HG03159 (cell line): Measurements from ENCODE around the gene LMTK3.

Experiments used
- ATAC-seq: cut with Tn5 transposase; IDR thresholded peaks from one replicate; pipeline ENCODE4 v1.9.1; 2021; ENCODE audit warnings: mild to moderate bottlenecking, moderate library complexity; ENCODE audit not compliant: unreplicated experiment

Gene LMTK3

GRCh38 chr19:48509467-48510194, 2.0 kb downstream of the LMTK3 start:
- ATAC-seq, result no peak

DNA sequence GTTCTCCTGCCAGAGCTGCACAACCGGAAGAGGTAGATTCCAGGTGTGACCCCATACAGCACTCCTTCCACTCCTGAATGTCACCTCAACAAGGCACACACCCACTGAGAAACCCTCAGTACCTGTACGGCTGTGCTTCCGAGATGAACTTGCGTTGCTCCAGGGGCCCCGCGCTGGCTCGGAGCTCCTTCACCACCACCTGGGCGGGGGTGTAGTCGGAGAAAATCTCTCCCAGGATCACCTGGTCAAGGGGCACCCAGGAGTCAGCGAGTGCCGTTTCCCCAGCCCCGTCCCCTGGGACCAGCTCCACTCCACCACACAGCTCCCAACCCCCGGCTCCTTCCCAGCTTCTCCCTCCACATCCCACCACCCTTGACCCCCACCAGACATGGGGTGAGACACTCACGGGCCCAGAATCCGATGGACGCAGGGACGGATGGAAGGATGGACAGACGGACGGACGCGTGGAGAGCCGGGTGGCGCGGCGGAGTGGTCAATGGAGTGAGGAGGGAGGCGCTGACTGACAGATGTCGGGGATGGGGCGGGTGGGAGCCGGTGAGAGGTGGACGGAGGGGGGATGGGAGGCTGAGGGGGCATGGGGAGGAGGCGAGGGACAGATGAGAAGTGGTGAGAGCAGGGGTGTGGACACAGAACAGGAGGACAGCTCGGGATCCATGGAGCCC, 2.8 kb downstream of the LMTK3 start:
- ATAC-seq, result no peak

- ATAC-seq, result no peak
These were observed 3.7 kb downstream of the LMTK3 start for GRCh38 chr19:48507911-48508439.

- ATAC-seq, result no peak
These were observed 5.4 kb downstream of the LMTK3 start for GRCh38 chr19:48506138-48506733.

DNA sequence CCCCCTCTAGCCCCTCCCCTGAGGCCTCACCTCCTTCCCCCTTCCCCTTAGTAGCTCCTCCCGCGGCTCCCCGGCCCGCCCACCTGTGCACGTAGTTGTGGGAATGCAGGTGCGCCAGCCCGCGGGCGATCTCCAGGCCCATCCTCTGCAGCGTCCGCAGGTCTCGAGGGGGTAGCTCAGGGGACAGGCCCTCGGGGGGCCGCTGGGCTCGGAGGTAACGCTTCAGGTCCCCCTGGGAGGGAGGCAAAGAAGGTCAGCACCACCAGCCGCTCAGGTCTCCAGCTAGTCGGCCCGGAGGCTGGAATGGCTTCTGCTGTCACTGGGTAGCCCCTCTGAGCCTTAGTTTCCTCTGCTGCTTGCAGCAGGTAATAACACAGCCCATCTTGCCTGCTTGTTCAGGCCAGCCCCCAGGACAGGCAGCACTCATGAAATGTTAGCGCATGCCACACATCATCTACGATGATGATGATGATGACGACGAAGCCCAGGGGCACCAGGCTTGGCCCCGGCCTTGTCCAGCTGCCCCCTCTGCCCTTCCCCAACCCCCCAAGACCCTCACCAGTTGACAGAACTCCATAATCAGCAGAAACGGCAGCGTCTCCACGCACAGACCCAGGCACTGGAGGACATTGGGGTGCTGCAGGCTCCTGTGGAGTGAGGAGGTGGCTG, 9.2 kb downstream of the LMTK3 start:
- no peak for ATAC-seq

GRCh38 chr19:48501494-48502349, 9.9 kb downstream of the LMTK3 start:
- ATAC-seq, result peak; percentile 40

DNA sequence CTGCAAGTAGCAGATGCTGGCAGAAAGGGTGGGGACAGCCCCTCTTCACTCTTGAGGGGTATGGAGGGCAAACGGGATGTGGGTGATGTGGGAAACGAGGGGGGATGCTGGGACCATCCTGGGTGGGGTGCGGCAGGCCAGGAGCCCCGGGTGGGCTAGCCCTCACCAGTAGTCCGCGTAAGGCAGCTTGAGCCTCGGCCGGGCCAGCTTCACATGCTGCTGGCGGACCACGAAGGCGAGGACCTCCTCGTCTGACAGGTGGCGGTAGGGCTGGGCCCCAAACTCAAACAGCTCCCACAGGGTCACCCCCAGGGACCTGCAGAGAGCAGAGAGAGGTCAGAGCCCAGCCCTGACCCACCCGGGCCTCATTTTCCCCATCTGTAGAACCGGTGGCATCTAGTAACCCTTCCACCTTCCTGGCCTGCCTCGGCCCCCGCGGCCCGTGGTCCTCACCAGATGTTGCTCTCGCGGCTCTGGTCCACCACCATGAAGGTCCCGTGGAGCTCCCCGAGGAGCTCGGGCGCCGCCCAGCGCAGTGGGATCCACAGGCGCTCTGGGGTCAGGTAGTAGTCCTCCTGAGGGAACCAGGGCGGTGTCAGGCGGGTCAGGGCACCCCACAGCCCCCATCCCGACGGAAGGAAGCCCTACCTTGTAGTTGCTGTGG, 10.7 kb downstream of the LMTK3 start:
- no peak for ATAC-seq

DNA sequence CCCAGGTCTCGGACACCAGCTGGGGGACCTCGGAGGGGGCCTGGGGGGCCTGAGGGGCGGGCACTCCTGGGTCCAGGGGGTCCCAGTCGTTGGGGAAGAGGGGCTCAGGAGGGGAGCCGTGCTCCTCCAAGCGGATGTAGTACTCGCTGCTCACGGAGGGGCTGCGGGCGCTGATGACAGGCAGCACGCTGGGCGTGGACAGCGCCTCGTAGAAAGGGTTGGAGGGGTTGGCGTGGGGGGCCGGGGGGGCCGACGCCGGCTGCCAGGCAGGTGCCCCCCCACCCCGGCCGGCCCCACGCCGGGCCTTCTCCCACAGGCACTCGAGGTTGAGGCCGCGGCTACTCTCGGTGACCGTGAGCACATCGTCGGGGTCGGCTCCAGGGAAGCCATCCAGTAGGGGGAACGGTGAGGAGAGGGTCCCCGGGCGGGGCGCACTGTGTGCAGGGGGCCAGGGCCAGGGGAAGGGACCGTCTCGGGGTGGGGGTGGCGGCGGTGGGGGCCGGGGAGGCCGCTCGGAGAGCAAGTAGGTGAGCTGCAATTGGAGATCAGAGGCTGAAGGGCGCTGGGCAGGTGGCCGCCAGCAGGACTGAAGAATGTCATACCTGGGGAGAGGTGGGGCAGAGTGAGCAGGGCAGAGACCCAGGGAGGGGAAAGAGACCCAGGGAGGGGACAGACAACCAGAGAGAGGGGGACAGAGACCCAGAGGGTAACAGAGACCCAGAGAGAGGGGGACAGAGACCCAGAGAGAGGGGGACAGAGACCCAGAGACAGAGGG, 12.1 kb downstream of the LMTK3 start:
- ATAC-seq, result no peak

DNA sequence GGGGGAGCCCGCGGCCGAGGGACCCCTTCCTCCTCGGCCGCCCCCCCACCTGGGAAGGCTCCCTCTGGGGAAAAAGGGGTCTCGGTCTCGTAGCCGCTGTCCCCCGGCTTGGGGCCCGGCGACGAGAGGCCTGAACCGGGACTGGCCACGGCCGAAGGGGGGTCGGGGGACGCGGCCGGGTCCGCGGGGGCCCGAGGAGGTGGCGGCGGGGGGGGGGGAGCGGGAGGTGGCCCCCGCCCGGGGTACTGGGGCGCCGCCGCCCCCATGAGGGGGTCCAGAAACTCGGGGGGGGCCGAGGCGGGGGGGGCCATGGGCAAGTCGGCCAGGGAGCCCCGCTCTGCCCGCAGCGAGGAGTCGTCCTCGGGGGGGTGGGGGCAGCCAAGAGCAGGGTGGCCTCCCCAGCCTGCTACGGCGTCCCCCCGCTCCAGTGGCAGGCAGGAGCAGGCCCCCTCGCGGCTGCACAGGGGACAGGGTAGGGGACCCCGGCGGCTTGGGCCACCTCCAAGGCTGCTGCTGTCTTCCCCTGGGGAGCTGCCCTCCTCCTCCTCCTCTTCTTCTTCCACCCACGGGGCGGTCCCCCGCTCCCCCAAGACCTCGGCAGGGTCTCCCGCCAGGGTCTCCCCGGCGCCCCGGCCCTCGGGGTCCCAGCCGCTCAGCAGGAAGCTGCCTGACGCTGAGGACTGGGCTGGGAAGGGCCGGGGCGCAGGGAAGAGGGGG, 12.9 kb downstream of the LMTK3 start:
- ATAC-seq, result no peak

DNA sequence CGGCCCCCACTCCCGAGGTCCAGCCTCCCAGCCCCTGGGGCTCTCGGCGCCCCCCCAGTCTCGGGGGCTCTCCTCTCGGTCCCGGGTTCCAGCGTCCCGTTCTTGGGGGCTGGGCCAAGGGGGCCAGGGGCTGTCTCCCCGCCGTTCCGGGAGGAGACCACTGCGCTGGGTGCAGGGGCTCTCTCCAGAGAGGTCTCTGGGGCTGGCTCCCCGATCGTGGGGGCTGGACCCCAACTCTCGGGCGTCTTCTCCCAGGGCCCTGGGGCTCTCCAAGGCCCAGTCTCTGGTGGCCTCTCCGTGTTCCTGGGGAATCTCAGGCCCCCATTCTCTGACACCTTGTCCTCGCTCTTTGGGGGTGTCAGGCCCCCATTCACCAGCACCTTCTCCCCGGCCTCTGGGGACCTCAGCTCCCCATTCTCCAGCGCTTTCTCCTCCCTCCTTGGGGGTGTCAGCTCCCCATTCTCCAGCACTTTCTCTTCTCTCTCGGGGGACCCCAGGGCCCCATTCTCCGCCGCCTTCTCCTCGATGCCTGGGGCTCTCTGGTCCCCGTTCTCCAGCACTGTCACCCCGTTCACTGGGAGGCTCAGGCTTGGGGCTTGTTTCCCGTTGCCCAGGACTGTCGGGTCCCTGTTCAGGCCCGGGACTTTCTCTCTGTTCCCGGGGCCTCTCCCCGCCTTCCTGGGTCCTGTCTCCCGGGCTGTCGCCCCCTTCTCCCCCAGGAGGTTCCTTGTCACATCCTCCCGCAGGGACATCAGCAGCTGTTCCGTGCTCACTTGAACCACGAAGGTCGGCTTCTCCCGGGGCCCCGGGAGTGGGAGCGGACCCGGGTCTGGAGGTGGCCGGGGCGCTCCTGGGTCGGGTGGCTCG, 13.7 kb downstream of the LMTK3 start:
- no peak for ATAC-seq

DNA sequence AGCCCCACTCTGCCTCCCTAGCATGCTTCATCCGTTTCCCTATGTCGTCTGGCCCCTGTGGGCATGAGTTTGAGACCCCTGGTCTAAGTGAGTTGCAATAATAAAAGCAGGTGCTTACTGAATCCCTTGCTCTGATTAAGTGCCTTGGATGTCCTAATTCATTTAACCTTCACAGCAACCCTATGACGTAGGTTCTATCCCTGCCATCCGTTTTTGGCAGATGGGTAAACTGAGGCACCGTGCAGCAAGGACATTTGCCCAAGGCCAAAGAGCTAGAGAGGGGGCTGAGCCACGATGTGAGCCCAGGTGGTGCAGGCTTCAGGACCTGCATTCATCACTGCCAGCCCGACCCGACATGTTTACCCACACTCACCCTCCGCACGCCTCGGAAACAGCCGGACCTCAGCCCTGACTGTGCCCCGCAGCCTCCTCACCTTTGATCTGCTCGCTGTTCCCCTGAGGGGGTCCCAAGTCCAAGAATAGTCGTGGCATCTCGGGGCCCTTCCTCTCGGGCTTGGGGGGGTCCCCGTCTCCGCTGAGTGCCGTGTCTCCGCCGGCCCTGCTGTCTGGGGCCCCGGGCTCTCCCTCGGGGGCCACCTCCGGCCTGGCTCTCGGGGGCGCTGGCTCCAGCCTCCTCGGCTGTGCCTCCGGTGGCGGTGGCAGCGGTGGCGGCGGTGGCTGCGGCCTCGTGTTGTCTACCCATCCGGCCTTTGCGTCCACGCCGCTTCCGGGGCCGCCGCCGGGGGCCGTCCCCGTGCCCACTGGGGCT, 14.5 kb downstream of the LMTK3 start:
- ATAC-seq, result no peak

DNA sequence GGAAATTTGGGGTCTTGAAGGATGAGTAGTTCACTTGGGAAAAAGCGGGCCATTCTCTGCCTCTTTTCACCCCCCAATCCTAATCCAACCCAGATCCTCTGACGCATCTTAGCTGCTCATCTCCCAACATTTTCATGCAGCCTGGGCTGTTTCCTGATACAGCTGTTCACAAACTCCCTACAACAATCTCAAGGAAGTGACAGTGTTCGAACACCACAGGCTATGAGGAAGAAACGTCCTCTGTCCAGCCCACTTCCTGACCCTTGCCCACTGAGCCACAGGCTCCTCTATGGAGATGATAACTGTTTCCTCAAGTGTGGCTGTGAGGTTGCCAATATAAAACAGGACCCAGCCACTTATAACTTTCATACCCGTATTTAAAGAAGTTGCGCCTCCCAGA, 16.2 kb downstream of the LMTK3 start:
- ATAC-seq, result no peak

- ATAC-seq, result no peak
These were observed 17.8 kb downstream of the LMTK3 start for GRCh38 chr19:48493718-48494401.

- peak; percentile 58 for ATAC-seq
These were observed 18.5 kb downstream of the LMTK3 start for GRCh38 chr19:48492925-48493717.

DNA sequence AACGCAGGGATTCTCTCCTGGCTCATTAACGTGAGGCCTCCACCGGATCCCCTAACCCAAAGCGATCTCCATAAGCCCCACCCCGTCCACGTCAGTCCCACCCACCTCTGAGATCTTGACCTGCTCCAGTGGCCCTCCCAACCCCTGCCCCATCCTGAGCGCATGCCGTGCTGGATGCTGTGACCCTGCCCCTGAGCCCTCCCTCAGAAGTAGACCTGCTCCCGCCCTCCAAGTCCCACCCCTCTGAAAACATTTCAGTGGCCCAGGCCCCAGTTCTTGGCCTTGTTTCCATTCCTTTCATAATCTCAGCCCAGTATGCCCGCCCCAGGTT, 19.9 kb downstream of the LMTK3 start:
- ATAC-seq, result no peak
